GM12878 (cell line): ENCODE measurements around the gene PAK5.

ENCODE experiments used
- CHD1 ChIP-seq: IDR thresholded peaks from 2 replicates; pipeline ENCODE4 v1.6.1; 2012; ENCODE audit warnings: low read depth, low read length, improper control_type of control experiment
- CREM ChIP-seq: IDR thresholded peaks from 2 replicates; pipeline ENCODE4 v1.6.1; 2014; ENCODE audit warnings: antibody characterized with exemption, low read depth
- CTCF ChIP-seq, 3 experiments: IDR thresholded peaks in 2 of 3; conservative IDR thresholded peaks in 1 of 3; 2 replicates each; pipeline ENCODE4 v1.5.1; 2011; ENCODE audit warnings: low read depth in 3 of 3, low read length in 3 of 3, mild to moderate bottlenecking in 3 of 3, control low read depth in 2 of 3, moderate library complexity in 2 of 3, inconsistent platforms in 1 of 3, mixed read lengths in 1 of 3; ENCODE audit not compliant: control insufficient read depth in 2 of 3, insufficient read depth in 1 of 3; ENCODE audit errors: extremely low read depth in 1 of 3
- EZH2 ChIP-seq: IDR thresholded peaks from 2 replicates; pipeline ENCODE4 v1.6.1; 2012; ENCODE audit warnings: low read depth, mild to moderate bottlenecking, control low read depth, inconsistent platforms, low read length, borderline replicate concordance; ENCODE audit not compliant: control insufficient read depth
- FOXK2 ChIP-seq: fragments of 450-650 bp; IDR thresholded peaks from 2 replicates; pipeline ENCODE4 v1.6.1; 2017; ENCODE audit warnings: mild to moderate bottlenecking, moderate library complexity
- NR2F1 ChIP-seq: fragments of 450-650 bp; conservative IDR thresholded peaks from 2 replicates; pipeline ENCODE4 v1.6.1; 2017; ENCODE audit warnings: mild to moderate bottlenecking
- POLR2A ChIP-seq: IDR thresholded peaks from 2 replicates; pipeline ENCODE4 v1.6.1; 2011; ENCODE audit warnings: low read depth, mild to moderate bottlenecking, low read length

GRCh38 chr20:9578594-9578993, 260.3 kb downstream of the PAK5 start:
- TF ChIP-seq CTCF (IDR thresholded peaks at IDR 0.05 in 2 of 3, conservative IDR thresholded peaks at IDR 0.05 in 1 of 3; ENCODE audit: control insufficient read depth in 2 of 3, extremely low read depth in 1 of 3, insufficient read depth in 1 of 3, low read depth in 3 of 3, low read length in 3 of 3) (no peak), EZH2 (no peak), NR2F1 (no peak), POLR2A (no peak), FOXK2 (no peak), CREM (no peak), CHD1 (no peak)
